NCI-H526 treated with DMSO at 0.1 percent for 48 hours (cell line): ENCODE measurements around the gene PDE3A.

Experiments
- DNase-seq: peaks from one replicate; lab custom pipeline; 2025; lab: John Stamatoyannopoulos, UW

The PDE3A gene

DNA sequence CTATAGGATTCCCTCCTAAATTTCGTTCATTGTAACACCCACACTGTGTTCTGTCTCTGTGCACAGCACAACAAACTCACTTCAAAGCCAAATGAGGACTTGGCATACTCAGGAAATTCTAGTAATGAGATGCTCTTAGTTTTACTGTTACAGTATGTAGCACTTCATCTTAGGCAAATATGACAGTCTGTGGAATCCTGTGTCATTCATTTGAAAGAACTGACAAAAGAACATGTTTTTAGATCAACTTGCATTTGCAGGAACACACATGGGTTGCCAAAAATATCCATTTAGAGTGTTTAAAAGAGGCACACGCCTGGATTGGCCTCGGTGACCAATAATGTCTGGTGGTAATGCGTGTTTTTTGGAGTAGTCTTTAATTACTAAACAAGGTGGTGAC is 56.5 kb downstream of the PDE3A start:
- DNase-seq, result no peak

DNA sequence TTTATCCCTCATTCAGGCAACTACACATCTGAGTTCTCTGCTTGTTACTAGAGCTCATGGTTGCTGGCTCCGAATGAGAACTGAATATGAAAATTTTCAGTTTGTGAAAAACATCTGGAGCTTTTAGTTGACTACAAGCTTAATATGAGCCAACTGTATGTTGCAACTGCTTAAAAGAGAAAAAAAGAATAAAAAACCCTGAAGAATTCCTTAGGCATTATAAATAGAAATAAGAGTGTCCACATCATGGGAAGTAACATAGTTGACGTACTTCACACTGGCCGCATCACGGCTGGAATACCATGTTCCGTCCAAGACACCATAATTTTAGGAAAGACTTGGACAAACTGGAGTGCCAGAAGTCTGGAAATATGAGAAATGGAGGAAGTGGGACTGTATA is 57.9 kb downstream of the PDE3A start:
- no peak for DNase-seq

GRCh38 chr12:20426957-20427356 is 58.6 kb downstream of the PDE3A start:
- DNase-seq, result no peak

GRCh38 chr12:20429852-20430251 is 61.5 kb downstream of the PDE3A start:
- DNase-seq, result no peak

- no peak for DNase-seq
Measured at GRCh38 chr12:20432290-20432689, 64.0 kb downstream of the PDE3A start.

- no peak for DNase-seq
Measured at GRCh38 chr12:20434996-20435395, 66.7 kb downstream of the PDE3A start.

DNA sequence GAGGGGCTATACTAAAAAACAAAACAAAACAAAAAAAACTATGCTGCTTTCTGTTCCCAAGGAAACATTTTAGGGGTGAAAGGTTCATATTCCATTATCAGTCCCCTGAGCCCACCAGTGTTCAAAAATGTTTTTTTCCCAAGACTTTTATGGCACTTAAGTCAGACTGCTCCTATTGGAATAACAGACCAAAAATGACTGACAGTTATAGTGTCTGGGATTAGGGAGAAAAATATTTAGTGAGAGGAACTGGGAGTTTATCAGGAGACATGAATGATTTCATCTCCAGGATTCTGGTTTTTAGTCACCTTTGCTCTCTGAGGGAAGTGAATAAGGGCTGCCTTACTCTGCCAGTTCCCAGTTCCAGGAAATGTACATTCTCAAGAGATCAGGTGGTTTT is 68.0 kb downstream of the PDE3A start:
- no peak for DNase-seq

DNA sequence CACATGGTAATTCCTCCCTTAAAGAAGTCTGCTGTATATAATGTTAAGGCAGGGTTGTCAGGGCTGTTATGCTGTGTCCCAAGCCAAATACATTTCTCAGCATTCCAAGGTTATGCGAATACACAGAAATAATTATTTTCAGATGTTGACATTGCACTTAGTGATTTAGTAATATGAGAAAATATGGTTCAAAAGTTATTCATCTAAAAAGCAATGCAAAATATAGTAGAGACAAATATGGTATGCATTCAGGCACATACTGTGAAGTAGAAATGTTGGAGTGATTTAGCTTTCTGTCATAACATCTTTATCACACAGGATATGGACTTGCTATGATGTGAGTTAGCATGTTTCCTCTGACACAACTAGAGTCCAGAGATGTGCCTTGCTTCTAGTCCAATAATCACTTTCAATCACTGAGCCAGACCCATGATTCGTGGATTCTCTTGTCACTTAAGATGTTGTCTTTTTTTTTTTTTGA is 70.0 kb downstream of the PDE3A start:
- no peak for DNase-seq

- no peak for DNase-seq
Measured at GRCh38 chr12:20439626-20440025, 71.3 kb downstream of the PDE3A start.

- no peak for DNase-seq
Measured at GRCh38 chr12:20440408-20440807, 72.1 kb downstream of the PDE3A start.

DNA sequence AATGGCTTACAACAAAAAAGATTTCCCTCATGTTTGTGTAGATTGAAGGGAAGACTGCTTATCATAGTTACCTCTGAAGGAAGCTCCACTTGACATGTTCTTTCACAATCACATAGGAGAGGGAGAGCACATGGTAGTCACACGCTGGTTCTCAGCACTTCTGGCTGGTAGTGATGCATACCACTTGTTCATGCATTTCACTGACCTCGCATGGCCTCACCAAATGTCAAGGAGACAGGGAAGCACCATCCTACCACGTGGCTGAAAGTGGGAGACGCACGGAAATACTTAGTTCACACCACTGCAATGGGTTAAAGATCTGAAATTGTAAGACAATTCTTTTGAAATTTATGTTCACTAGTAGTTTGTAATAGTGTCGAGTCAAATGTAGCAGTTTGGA is 74.0 kb downstream of the PDE3A start:
- no peak for DNase-seq

- no peak for DNase-seq
Measured at GRCh38 chr12:20443255-20443654, 74.9 kb downstream of the PDE3A start.

DNA sequence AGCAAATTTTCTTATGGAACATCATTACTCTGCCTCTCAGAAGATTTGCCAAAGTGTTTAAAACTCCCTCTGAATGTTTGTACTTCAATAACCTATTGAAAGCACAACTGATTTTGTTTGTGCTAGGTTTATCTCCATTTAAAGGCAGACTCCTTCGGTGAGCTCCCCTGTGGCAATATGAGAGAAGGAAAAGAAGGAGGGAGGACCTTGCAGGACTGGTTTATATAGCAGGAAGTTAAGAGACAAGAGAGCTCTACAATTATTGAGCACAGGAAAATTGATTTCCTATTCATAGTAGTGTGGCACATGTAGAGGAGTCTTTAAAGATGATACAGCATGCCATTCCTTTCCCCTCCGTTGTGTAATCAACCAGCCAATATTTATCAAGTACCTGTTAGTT is 75.5 kb downstream of the PDE3A start:
- no peak for DNase-seq

- DNase-seq, result no peak
Measured at GRCh38 chr12:20444595-20445170, 76.3 kb downstream of the PDE3A start.

GRCh38 chr12:20445687-20446086 is 77.3 kb downstream of the PDE3A start:
- no peak for DNase-seq

DNA sequence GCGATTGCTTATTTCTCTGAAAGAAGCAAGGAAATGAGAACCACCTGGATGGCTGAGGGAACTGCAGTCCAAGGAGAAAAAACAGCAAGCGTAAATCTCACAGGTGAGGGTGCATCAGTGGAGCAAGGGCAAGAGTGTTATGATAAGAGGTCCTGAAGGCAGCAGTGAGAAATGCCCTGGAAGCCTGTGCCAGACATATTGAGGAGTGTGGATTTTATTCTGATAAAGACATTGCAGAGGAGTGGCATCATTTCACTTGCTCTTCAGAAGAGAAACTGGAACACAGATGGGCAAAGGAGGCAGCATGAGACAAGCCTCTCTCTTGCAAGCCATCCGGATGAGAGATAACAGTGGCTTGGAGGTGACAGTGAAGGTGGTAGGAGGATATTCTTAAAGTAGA is 78.5 kb downstream of the PDE3A start:
- no peak for DNase-seq

DNA sequence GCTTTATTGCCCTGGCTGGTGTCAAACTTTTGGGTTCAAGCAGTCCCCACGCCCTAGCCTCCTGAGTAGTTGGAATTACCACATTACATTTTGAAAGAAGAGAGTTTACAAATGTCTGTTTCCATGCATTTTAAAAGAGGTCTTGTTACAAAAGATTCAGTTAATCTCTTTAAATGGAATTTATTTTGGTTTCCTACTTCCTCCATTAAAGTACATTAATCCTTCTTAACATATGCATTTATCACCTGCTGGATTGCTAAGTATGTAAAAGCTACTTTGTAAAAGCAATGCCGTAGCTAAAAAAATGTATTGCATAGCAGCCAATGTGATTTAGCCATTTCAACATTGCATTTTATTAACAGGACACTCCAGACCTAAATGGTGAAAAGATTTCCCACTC is 80.4 kb downstream of the PDE3A start:
- DNase-seq, result no peak

GRCh38 chr12:20450591-20451180 is 82.3 kb downstream of the PDE3A start:
- DNase-seq, result no peak

DNA sequence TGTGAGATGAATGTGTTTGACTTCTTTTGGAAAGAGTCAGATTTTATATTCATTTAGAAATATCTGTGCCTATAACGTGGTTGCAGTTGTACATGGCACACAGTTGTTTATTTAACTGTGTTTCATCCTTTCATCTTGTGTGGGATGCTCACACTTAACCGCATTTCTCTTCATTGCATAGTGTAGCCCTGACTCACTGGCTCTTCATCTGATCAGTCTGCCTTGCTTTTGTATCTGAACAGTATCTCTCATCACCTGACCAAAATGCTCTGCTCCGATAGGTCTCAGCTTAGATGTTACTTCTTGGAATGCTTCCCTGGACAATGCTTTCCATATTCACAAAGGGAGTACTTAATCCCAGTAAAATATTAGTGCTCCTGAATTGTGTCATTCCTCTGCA is 83.4 kb downstream of the PDE3A start:
- DNase-seq, result no peak

GRCh38 chr12:20452496-20453010 is 84.2 kb downstream of the PDE3A start:
- no peak for DNase-seq

- DNase-seq, result no peak
Measured at GRCh38 chr12:20453756-20454310, 85.5 kb downstream of the PDE3A start.

DNA sequence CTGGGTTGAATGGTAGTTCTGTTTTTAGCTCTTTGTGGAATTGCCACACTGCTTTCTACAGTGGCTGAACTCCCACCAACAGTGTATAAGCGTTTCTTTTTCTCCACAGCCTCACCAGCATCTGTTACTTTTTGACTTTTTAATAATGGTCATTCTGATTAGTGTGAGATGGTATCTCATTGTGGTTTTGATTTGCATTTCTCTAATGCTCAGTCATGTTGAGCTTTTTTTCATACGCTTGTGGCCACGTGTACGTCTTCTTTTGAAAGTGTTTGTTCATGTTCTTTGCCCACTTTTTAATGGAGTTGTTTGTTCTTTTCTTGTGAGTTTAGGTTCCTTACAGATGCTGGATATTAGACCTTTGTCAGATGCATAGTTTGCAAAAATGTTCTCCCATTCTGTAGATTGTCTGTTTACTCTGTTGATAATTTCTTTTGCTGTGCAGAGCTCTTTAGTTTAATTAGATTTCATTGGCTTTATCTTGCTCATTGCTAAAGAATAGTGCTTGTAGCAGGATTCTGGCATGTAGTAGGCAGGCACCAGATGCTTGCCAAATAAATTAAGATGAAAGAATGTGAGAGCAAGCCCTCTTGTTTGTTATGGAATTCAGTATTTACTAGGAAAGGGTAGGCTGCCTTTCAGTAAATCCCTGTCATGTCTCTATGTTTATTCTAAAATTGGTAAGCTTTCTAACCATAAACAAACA is 86.8 kb downstream of the PDE3A start:
- DNase-seq, result no peak

DNA sequence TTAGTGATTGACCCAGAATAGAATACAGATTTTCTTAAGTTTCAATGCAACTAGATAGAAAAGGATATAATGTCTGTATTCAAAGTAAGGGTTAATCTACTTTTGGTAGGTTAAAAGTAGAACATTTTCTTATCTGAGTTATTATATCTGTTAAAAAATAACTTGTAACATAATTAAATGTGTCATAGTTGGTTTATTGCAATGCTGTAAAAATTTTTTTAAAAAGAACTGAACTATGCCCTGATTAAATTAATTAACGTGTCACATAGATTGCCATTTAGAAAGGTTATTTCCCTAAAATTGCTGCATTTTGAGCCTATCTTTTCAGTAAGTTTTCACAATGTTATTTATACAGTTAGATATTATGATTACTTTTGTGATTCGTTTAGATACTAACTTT is 89.2 kb downstream of the PDE3A start:
- DNase-seq, result no peak
